SK-MEL-5 (cell line): ENCODE measurements around the gene IRAK3. TPM values are rescaled to one million over a fixed set of nuclear protein-coding genes. Genes with fewer than 3 reads are reported as not detected.
"Not testable (repeated sequence)": the region's sequence is repeated elsewhere in the genome, so short reads cannot be mapped to it uniquely, and the experiment has no call there.

Experiments
- DNase-seq: peaks from one replicate; pipeline ENCODE4 v3.0.0-alpha.2; 2016; ENCODE audit warnings: low read depth, low spot score
- in situ Hi-C: cut with HindIII; loops from 2 replicates; pipeline ENCODE4 v1.10.0; 2016; ENCODE audit warnings: low sequenced_read_pairs, high pct_unique_total_duplicates, low pct_unique_long_range_greater_than_20kb
- total RNA-seq: library from RNA; depleted of rRNA; stranded (reverse); fragments of >200 nt; shearing (Covaris generic); gene quantifications from 2 replicates; pipeline ENCODE4 v1.2.3, GENCODE V29; 2014

Gene IRAK3
- total RNA-seq, 1 experiment from 2014 or later: not detected

GRCh38 chr12:66273147-66273546 is 84.1 kb downstream of the IRAK3 start:
- in situ Hi-C loops: no loop called here
- DNase-seq: no peak

GRCh38 chr12:66275040-66275439 is 86.0 kb downstream of the IRAK3 start:
- in situ Hi-C loops: no loop called here

GRCh38 chr12:66279123-66279712 is 90.2 kb downstream of the IRAK3 start:
- in situ Hi-C loops: no loop called here
- DNase-seq: peak; percentile 68

More at GRCh38 chr12:66275040-66275439, 86.0 kb downstream of the IRAK3 start:
- no peak for DNase-seq

- no peak for DNase-seq
- in situ Hi-C loops: no loop called here
Measured at GRCh38 chr12:66280561-66280960, 91.5 kb downstream of the IRAK3 start.

GRCh38 chr12:66282244-66282643 is 93.2 kb downstream of the IRAK3 start:
- in situ Hi-C loops: no loop called here
- no peak for DNase-seq

- DNase-seq: no peak
- in situ Hi-C loops: no loop called here
Measured at GRCh38 chr12:66287275-66287674, 98.3 kb downstream of the IRAK3 start.

- in situ Hi-C loops: no loop called here
- DNase-seq: no peak
Measured at GRCh38 chr12:66288121-66288520, 99.1 kb downstream of the IRAK3 start.

GRCh38 chr12:66289485-66289884 is 100.5 kb downstream of the IRAK3 start:
- in situ Hi-C loops: no loop called here
- DNase-seq: no peak

GRCh38 chr12:66290716-66291200 is 101.7 kb downstream of the IRAK3 start:
- in situ Hi-C loops: no loop called here
- no peak for DNase-seq

- in situ Hi-C loops: no loop called here
- DNase-seq: no peak
Measured at GRCh38 chr12:66296176-66296683, 107.2 kb downstream of the IRAK3 start.

GRCh38 chr12:66297080-66297479 is 108.1 kb downstream of the IRAK3 start:
- no peak for DNase-seq
- in situ Hi-C loops: no loop called here

- in situ Hi-C loops: no loop called here
- DNase-seq: no peak
Measured at GRCh38 chr12:66297923-66298322, 108.9 kb downstream of the IRAK3 start.

- peak; percentile 98 for DNase-seq
- in situ Hi-C loops: no loop called here
Measured at GRCh38 chr12:66301944-66302826, 113.2 kb downstream of the IRAK3 start, which contains the start of gene HELB. Gene HELB, plus strand, starts transcription at chr12:66302493. Its CDS starts 111 bp downstream, at chr12:66302604.

GRCh38 chr12:66302827-66303169 is 113.8 kb downstream of the IRAK3 start:
- DNase-seq: no peak
- in situ Hi-C loops: no loop called here

- DNase-seq, in situ Hi-C loops: not testable (repeated sequence)
Measured at GRCh38 chr12:66303316-66303804, 114.3 kb downstream of the IRAK3 start.
